ENCODE data around the gene SAMD13. TPM values are rescaled to one million over a fixed set of nuclear protein-coding genes. Genes with fewer than 3 reads are reported as not detected.

The SAMD13 gene
- total RNA-seq, 4 donors from 2014 or later: 0.77 to 5.7 (median 1.8) TPM; not detected in 1

DNA sequence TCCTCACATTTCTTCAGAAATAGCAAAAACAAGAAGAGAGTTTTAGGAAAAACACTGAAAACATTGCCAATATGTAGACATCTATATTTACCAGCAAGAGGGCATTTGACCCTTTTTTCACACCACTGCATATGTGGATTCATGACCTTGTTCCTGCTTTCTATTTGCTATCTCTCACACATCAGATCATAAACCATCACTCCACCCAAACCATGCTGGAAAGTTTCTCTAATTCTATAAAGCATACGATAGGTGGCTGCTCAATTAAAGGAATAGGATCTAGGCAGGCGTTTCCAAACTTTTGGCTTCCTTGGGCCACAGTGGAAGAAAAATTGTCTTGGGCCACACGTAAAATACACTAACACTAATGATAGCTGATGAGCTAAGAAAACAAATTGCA is 35.6 kb upstream of the SAMD13 start:
- Histone ChIP-seq H3K36me3 (no peaks in the 10 kb centered on the region), H3K4me3 (no peak overlapping the region), H3K27me3 (no peaks in the 10 kb centered on the region), H3K4me1 (no peaks in the 10 kb centered on the region), H3K9me3 (no peaks in the 10 kb centered on the region), H3K27ac (no peak overlapping the region)
- intact Hi-C loops (cut with DNase I; ENCODE audit: low total_unique reads): no loop called here
- DNase-seq: no peak
- TF ChIP-seq, protein P1, sequence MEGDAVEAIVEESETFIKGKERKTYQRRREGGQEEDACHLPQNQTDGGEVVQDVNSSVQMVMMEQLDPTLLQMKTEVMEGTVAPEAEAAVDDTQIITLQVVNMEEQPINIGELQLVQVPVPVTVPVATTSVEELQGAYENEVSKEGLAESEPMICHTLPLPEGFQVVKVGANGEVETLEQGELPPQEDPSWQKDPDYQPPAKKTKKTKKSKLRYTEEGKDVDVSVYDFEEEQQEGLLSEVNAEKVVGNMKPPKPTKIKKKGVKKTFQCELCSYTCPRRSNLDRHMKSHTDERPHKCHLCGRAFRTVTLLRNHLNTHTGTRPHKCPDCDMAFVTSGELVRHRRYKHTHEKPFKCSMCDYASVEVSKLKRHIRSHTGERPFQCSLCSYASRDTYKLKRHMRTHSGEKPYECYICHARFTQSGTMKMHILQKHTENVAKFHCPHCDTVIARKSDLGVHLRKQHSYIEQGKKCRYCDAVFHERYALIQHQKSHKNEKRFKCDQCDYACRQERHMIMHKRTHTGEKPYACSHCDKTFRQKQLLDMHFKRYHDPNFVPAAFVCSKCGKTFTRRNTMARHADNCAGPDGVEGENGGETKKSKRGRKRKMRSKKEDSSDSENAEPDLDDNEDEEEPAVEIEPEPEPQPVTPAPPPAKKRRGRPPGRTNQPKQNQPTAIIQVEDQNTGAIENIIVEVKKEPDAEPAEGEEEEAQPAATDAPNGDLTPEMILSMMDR (IDR thresholded peaks at IDR 0.05): no peak
- TF ChIP-seq POLR2A (IDR thresholded peaks at IDR 0.05): no peak

DNA sequence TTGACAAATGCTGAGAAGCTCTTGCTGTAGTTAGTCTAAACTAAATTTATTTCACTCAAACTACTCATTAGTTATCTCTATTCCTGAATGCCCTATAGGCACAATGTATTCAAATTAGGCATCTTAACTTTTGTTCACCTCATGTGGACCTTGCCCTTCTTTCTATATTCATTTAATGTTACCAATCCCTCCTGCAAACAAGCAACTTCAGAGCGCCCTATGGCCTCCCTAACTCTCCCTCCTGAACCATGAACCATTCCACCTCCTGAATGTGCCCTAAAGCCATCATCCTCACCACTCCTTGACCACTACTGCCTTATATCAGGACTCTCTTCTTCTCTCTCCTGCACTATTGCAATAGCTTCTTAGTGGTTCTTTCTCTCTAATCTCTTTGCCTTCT is 34.8 kb upstream of the SAMD13 start:
- TF ChIP-seq POLR2A (IDR thresholded peaks at IDR 0.05): no peak
- TF ChIP-seq, protein P1 (IDR thresholded peaks at IDR 0.05): no peak
- Histone ChIP-seq H3K27me3 (no peaks in the 10 kb centered on the region), H3K4me3 (no peak overlapping the region), H3K27ac (no peak overlapping the region), H3K4me1 (no peaks in the 10 kb centered on the region), H3K36me3 (no peaks in the 10 kb centered on the region), H3K9me3 (no peaks in the 10 kb centered on the region)
- intact Hi-C loops (cut with DNase I; ENCODE audit: low total_unique reads): no loop called here
- no peak for DNase-seq

DNA sequence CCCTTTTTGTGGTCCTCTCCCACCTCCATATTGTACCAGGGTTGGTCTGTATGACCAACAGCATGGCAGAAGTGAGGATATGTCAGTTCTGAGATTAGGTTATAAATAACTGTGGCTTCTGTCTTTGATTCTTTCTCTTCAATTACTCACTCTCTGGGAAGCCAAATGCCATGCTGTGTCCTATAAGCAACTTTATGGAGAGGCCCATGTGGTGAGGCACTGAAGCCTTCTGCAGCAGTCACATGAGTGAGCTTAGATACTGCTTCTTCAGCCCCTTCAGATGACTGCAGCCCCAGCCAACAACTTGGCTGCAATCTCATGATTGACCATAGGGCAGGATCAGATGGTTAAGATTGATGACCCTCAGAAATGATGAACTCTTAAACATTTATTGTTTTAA is 34.0 kb upstream of the SAMD13 start:
- Histone ChIP-seq H3K36me3 (no peaks in the 10 kb centered on the region), H3K27me3 (no peaks in the 10 kb centered on the region), H3K4me1 (no peaks in the 10 kb centered on the region), H3K27ac (no peak overlapping the region), H3K4me3 (no peak overlapping the region), H3K9me3 (no peaks in the 10 kb centered on the region)
- TF ChIP-seq, protein P1 (IDR thresholded peaks at IDR 0.05): no peak
- TF ChIP-seq POLR2A (IDR thresholded peaks at IDR 0.05): no peak
- DNase-seq: no peak
- intact Hi-C loops (cut with DNase I; ENCODE audit: low total_unique reads): no loop called here

DNA sequence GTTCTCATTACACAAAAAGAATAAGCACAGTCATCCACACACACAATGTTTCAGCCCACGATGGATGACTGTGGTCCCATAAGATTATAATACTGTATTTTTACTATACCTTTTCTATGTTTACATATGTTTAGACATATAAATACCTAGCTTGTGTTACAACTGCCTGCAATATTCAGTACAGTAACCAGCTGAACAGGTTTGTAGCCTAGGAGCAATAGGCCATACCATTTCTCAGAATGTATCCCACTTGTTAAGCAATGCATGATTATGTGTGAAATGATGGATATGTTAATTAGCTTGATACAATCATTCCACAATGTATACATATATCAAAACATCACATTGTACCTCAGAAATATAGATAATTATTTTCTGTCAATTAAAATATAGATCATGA is 33.2 kb upstream of the SAMD13 start:
- intact Hi-C loops (cut with DNase I; ENCODE audit: low total_unique reads): no loop called here
- H3K27me3 ChIP-seq: no peaks in the 10 kb centered on the region
- H3K4me1 ChIP-seq: no peaks in the 10 kb centered on the region
- H3K36me3 ChIP-seq: no peaks in the 10 kb centered on the region
- no peak for DNase-seq
- no peak for TF ChIP-seq POLR2A (IDR thresholded peaks at IDR 0.05)
- TF ChIP-seq, protein P1 (IDR thresholded peaks at IDR 0.05): no peak
- H3K9me3 ChIP-seq: no peaks in the 10 kb centered on the region
- H3K27ac ChIP-seq: no peak overlapping the region
- no peak overlapping the region for H3K4me3 ChIP-seq

DNA sequence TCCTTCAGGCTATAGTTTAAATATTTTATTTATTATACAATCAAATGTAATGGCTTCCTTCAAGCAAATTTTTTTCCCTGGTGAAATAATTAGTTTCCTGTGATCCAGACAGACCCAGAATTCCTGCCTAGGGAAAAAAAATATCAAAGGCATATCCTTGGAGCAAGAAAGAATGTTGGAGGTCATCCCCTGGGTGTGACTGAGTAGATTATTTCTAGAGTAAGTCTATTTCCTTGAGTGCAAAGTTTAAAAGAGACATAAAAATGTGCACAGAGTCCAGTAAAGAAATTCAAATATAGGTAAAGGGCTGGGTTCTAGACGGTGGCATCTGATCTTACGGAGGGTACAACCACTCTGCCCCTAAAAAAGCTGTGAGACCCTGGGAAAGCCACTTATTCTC is 32.2 kb upstream of the SAMD13 start:
- H3K4me1 ChIP-seq: no peaks in the 10 kb centered on the region
- H3K27ac ChIP-seq: no peak overlapping the region
- no peak overlapping the region for H3K4me3 ChIP-seq
- H3K36me3 ChIP-seq: no peaks in the 10 kb centered on the region
- no peak for DNase-seq
- no peaks in the 10 kb centered on the region for H3K27me3 ChIP-seq
- TF ChIP-seq POLR2A (IDR thresholded peaks at IDR 0.05): no peak
- TF ChIP-seq, protein P1 (IDR thresholded peaks at IDR 0.05): no peak
- intact Hi-C loops (cut with DNase I; ENCODE audit: low total_unique reads): no loop called here
- H3K9me3 ChIP-seq: no peaks in the 10 kb centered on the region
